Stimulated activated CD8-positive, alpha-beta memory T cell treated with anti-CD3 and anti-CD28 coated beads, Interleukin-7, amount 100 ng/mL, for 48 hours (primary cell): ENCODE results near the gene LMO7.
"Not testable (repeated sequence)": the region's sequence is repeated elsewhere in the genome, so short reads cannot be mapped to it uniquely, and the experiment has no call there.

Source experiments
- DNase-seq, 2 donors: peaks; one replicate each; pipeline ENCODE4 v3.0.0-alpha.2; 2020; ENCODE audit warnings: low read depth in 1 of 2; ENCODE audit errors: extremely low read depth in 1 of 2

LMO7 gene

GRCh38 chr13:75647126-75647784 lies 11.1 kb downstream of the LMO7 start:
- no peak for DNase-seq

- no peak for DNase-seq
Measured at GRCh38 chr13:75648446-75648845, 12.3 kb downstream of the LMO7 start.

DNA sequence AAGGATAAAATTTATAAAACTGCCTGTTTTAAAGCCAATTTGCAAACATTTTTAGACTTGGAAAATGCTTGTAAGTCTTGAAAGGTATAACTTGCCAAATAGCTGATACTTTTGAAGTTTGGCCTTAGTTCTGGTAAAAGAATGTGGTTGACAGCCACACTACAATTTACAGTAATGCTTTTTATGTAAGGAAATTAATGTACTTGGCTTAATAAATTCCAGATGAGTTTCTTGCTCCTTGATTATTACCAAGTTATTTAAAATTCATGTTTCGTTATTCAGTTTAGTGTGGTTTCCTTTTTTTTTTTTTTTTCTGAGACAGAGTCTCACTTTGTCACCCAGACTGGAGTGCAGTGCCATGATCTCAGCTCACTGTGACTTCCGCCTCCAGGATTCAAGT lies 14.9 kb downstream of the LMO7 start:
- DNase-seq: no peak

GRCh38 chr13:75652726-75653125 lies 16.6 kb downstream of the LMO7 start:
- DNase-seq: no peak

DNA sequence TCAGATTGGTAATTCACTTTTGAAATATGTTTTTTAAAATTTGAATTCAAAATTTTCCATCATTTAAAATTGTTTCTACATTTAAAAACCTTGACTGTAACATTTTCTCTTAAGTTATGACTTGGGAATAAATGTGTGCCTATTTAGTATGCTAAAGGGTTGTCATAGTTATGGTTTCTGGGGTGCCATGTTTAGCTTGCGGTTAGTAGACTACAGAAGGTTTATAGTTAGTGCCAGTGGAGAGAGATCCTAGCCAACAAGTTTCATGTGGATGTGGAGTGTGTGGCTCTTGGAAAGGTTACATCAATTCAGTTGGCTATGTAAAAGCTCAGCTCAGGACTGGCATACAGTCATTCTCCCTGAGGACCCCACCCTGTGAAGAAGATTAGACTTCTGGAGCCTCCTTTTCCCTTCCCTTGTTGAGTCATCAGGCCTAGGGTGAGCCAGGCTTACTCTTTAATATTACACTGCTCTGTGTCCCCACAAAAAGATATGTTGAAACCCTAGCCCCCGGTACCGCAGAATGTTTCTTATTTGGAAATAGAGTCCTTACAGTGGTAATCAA lies 20.4 kb downstream of the LMO7 start:
- no peak for DNase-seq

DNA sequence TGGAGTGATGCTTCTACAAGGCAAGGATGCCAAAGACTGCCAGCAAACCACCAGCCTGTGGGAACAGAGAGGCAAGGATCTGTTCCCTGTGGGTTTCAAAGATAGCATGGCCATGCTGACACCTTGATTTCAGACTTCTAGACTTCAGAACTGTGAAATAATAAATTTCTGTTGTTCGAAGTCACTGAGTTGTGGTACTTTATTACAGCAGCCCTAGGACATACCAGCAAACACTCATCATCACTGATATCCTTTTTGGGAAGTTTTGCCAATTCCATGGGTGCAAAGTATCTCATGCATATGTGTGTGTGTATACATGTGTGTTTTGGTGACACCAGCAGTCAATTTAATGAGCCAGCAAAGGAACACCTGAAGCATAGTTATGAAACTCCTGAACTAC lies 21.0 kb downstream of the LMO7 start:
- DNase-seq: no peak

GRCh38 chr13:75660694-75661093 lies 24.6 kb downstream of the LMO7 start:
- DNase-seq: no peak

- no peak for DNase-seq
Measured at GRCh38 chr13:75661443-75661842, 25.3 kb downstream of the LMO7 start.

DNA sequence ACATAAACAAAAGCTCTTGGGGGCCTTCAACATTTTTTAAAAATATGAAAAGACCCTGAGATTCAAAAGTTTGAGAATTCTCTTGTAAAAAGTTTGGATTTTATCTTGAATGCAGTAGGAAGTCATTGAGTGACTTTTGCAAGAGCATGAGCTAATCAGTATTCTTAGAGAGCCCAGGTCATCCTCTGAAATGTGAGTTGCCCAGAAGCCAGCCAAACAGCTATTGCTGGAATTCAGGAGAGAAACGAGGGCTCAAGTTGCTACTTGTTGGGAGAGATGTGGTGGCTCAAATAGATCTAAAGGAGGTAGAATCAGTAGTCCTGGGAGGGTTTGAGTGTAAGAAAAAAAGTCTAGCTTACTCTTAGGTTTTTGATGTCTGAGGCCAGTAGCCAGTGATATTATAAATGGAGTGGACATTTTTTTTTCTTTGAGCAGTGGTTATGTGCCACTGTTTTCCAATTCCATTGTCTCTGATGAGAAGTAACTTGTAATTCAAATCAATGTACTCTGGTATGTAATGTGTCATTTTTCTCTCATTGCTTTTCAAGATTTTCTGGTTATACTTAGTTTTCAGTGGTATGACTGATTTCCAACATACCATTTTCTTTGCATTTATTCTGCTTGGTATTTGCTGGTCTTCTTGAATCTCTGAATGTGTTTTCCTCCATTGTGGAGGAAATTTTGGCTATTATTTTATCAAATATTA lies 30.7 kb downstream of the LMO7 start:
- DNase-seq: no peak

- no peak for DNase-seq
Measured at GRCh38 chr13:75669706-75670105, 33.6 kb downstream of the LMO7 start.

- no peak for DNase-seq
Measured at GRCh38 chr13:75670496-75670895, 34.4 kb downstream of the LMO7 start.

GRCh38 chr13:75675421-75675820 lies 39.3 kb downstream of the LMO7 start:
- no peak for DNase-seq

DNA sequence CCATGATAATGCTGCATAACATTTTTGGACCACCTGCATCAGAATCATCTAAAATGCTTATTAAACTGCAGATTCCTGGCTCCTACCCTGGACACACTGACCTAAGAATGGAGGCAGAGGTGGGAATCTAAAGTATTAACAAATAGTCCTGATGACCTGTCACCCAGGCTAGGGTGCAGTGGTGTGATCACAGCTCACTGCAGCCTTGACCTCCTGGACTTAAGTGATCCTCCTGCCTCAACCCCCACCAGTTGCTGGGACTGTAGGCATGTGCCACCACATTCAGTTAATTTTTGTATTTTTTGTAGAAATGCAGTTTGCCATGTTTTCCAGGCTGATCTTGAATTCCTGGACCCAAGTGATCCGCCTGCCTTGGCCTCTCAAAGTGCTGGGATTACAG lies 43.3 kb downstream of the LMO7 start:
- no peak for DNase-seq

GRCh38 chr13:75680251-75680650 lies 44.1 kb downstream of the LMO7 start:
- not testable (repeated sequence) for DNase-seq

GRCh38 chr13:75682326-75682725 lies 46.2 kb downstream of the LMO7 start:
- DNase-seq: no peak

- no peak for DNase-seq
Measured at GRCh38 chr13:75685239-75685697, 49.1 kb downstream of the LMO7 start.

DNA sequence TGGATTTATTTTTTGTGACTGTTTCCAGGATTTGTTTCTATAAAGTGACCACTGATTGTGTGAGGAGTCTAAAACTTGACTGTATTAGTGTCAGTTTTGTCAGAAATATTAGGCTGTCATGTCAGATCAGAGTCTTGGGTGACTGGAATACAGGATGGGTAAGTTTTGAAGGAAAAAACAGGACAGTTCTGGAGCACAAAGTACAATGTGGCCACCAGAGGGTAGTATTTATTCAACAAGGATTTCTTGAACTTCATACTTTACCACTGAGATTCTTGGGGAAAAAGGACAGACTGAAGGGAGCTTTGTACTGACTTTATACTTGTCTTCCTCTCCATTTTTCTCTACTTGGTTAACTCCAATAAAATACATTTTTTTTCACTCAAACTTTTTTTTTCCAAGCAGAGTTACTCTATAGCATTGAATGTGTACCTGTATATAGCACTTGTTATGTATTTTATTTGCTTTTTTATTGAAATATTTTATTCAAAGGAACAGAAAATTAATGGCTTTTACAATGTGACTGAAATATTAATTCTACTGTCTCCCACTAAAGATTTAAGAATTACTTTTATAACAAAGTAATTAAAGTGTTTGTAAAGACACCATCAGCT lies 51.1 kb downstream of the LMO7 start:
- DNase-seq: no peak

DNA sequence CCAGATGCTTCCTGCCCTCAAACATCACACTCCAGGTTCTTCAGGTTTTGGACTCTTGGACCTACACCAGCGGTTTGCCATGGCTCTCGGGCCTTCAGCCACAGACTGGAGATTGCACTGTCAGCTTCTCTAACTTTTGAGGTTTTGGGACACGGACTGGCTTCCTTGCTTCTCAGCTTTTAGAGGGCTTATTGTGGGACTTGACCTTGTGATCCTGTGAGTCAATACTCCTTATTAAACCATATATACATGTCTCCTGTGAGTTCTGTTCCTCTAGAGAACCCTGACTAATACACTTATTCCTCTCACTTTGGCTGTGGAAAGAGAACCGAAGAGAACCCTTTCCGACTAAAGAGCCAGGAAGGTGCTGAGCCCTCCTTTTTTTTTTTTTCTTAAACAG lies 53.6 kb downstream of the LMO7 start:
- no peak for DNase-seq

- DNase-seq: no peak
Measured at GRCh38 chr13:75690607-75691006, 54.5 kb downstream of the LMO7 start.

DNA sequence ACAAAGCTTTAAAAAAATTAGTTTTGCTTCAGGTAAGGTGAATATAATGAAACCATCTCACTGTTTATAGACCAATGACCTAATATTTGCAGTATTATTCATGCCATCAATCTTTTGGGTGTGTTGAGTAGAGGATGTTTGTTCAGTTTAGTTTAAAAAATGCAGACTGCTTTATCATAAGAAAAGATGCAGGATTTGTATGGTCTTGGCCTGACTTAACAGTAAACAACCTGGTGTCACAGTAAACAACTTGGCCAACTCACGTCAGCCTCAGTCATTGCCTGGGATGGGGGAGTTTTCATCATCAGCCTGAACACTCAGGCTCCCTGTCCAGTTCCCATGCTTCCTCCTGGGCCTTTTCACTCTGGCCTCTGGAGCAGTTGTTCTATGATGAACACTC lies 55.1 kb downstream of the LMO7 start:
- DNase-seq: no peak

DNA sequence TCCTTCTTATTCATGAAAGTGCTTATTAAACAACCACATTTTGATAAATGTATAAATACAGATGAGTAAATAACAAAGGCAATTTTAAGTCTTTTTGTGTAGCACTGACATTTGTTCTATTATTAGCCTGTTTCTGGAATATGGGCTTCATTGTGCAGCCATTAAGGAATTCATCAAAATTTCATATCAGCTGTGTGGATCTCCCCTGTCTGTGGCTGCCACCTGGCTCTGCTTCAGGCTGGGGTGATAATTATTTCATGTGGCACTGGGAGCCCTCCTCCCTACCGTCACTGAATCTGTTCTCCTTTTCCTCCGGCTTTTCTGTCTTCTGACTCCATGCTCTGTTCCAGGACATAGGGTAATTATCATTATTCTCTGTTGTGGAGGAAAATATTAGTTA lies 57.1 kb downstream of the LMO7 start:
- DNase-seq: no peak

- DNase-seq: no peak
Measured at GRCh38 chr13:75694722-75695121, 58.6 kb downstream of the LMO7 start.
